OCI-LY1 (cell line): Measurements from ENCODE around the gene INSRR.

Experiments
- H2AFZ ChIP-seq: fragments of 200-600 bp; sonication (generic), shearing (Covaris generic); 2 replicates; pipeline ENCODE4 v1.6.0; 2014; ENCODE audit warnings: antibody characterized with exemption, mild to moderate bottlenecking, low read length
- H3F3A ChIP-seq: fragments of 200-600 bp; sonication (generic), shearing (Covaris generic); 2 replicates; pipeline ENCODE4 v1.6.0; 2014; ENCODE audit warnings: mild to moderate bottlenecking, antibody characterized with exemption, low read length, moderate library complexity; ENCODE audit not compliant: insufficient read depth
- H3K27ac ChIP-seq: fragments of 200-600 bp; sonication (generic); 2 replicates; pipeline ENCODE4 v1.5.1; 2014; ENCODE audit warnings: low read length, mixed run types, mild to moderate bottlenecking, low read depth; ENCODE audit not compliant: poor library complexity, severe bottlenecking
- H3K27me3 ChIP-seq: fragments of 200-600 bp; sonication (generic); 2 replicates; pipeline ENCODE4 v1.6.0; 2014; ENCODE audit warnings: antibody characterized with exemption, mild to moderate bottlenecking, low read length, moderate library complexity; ENCODE audit not compliant: insufficient read depth
- H3K36me3 ChIP-seq: fragments of 200-600 bp; sonication (generic); 2 replicates; pipeline ENCODE4 v1.6.1; 2014; ENCODE audit warnings: mild to moderate bottlenecking, antibody characterized with exemption, low read length, moderate library complexity, mixed read lengths; ENCODE audit not compliant: insufficient read depth
- H3K4me1 ChIP-seq: fragments of 200-600 bp; sonication (generic); 2 replicates; pipeline ENCODE4 v1.5.1; 2014; ENCODE audit warnings: mild to moderate bottlenecking, low read length, moderate library complexity; ENCODE audit not compliant: insufficient read depth, severe bottlenecking
- H3K4me2 ChIP-seq: fragments of 200-600 bp; sonication (generic), shearing (Covaris generic); 2 replicates; pipeline ENCODE4 v1.6.1; 2014; ENCODE audit warnings: low read length
- H3K4me3 ChIP-seq: fragments of 200-600 bp; sonication (generic); 2 replicates; pipeline ENCODE4 v1.5.1; 2014; ENCODE audit warnings: low read length, low read depth, mild to moderate bottlenecking, mixed read lengths; ENCODE audit not compliant: poor library complexity, severe bottlenecking
- H3K79me2 ChIP-seq: fragments of 200-600 bp; shearing (Covaris generic); 2 replicates; pipeline ENCODE4 v1.6.1; 2016; ENCODE audit warnings: mixed run types, low read length, mixed read lengths; ENCODE audit not compliant: insufficient read depth
- H3K9ac ChIP-seq: fragments of 200-600 bp; sonication (generic), shearing (Covaris generic); 2 replicates; pipeline ENCODE4 v1.6.1; 2014; ENCODE audit warnings: mild to moderate bottlenecking, low read length, mixed read lengths
- H3K9me2 ChIP-seq: fragments of 200-600 bp; sonication (generic), shearing (Covaris generic); 2 replicates; pipeline ENCODE4 v1.6.1; 2014; ENCODE audit warnings: low read depth, mild to moderate bottlenecking, low read length, mixed read lengths
- H3K9me3 ChIP-seq: fragments of 200-600 bp; shearing (Covaris generic); 2 replicates; pipeline ENCODE4 v1.6.1; 2014; ENCODE audit warnings: low read length, mixed read lengths
- H4K20me1 ChIP-seq: fragments of 200-600 bp; sonication (generic), shearing (Covaris generic); 2 replicates; pipeline ENCODE4 v1.6.0; 2016; ENCODE audit warnings: mild to moderate bottlenecking, low read length; ENCODE audit not compliant: insufficient read depth
- CTCF ChIP-seq: fragments of 200-600 bp; sonication (generic), shearing (Covaris generic); IDR thresholded peaks from 2 replicates; pipeline ENCODE4 v1.5.1; 2017; ENCODE audit warnings: mild to moderate bottlenecking, antibody characterized with exemption, low read length, moderate library complexity, mixed read lengths
- EZH2 ChIP-seq: fragments of 200-600 bp; sonication (generic), shearing (Covaris generic); IDR thresholded peaks from 2 replicates; pipeline ENCODE4 v1.8.0; 2017; ENCODE audit warnings: borderline replicate concordance, mixed run types, mild to moderate bottlenecking, antibody characterized with exemption, low read length, moderate library complexity, mixed read lengths

INSRR gene

GRCh38 chr1:156852418-156852874 is 6.5 kb downstream of the INSRR start:
- no peak overlapping the region for H3K4me2 ChIP-seq
- H3K9ac ChIP-seq = no peak overlapping the region
- H3K27me3 ChIP-seq = peaks cover 14% of the 10 kb centered on the region; the same call in 1 of the 2 replicates
- H3F3A ChIP-seq = no peaks in the 10 kb centered on the region
- no peak for TF ChIP-seq EZH2
- no peak for TF ChIP-seq CTCF
- H4K20me1 ChIP-seq = no peaks in the 10 kb centered on the region
- H3K4me1 ChIP-seq = no peaks in the 10 kb centered on the region
- H3K4me3 ChIP-seq = no peak overlapping the region
- H3K9me3 ChIP-seq = no peaks in the 10 kb centered on the region
- no peaks in the 10 kb centered on the region for H3K36me3 ChIP-seq
- H3K79me2 ChIP-seq = no peaks in the 10 kb centered on the region
- H3K9me2 ChIP-seq = no peaks in the 10 kb centered on the region
- no peak overlapping the region for H2AFZ ChIP-seq
- H3K27ac ChIP-seq = no peak overlapping the region

DNA sequence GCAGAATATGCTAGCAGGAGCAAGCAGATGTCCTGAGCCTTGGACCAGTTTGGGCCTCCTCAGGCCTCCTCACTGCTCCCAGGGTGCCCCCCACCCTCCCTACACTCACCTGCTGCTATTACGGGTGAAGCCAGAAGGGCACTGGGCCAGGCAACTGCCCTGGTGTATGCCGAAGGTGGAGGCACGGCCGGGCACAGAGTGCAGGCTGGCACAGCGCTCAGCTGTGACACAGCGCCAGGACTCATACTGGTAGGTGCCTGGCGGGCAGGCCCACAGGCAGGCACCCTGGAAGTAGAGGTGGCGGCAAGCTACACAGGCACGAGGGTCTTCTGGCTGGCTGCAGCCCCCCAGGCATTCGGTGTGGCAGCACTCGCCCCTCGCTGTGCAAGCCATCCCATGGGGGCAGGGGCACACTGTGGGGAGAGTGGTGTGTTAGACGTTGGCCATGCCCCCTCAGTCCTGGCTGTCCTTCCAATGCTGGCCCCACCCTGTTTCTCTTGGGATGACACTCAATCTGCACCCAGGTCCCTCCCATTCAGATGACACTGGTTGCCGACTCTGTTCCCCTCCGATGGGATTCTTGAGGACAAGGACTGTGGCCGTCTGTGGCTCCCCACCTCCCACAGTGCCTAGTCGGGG is 7.0 kb downstream of the INSRR start:
- H3K27ac ChIP-seq = no peak overlapping the region
- no peaks in the 10 kb centered on the region for H3K9me3 ChIP-seq
- no peaks in the 10 kb centered on the region for H3K36me3 ChIP-seq
- no peak overlapping the region for H3K4me3 ChIP-seq
- H3K4me1 ChIP-seq = no peaks in the 10 kb centered on the region
- H3K9ac ChIP-seq = no peak overlapping the region
- H2AFZ ChIP-seq = no peak overlapping the region
- no peak for TF ChIP-seq EZH2
- no peak for TF ChIP-seq CTCF
- H3K27me3 ChIP-seq = peaks cover 14% of the 10 kb centered on the region; the same call in 1 of the 2 replicates
- H3K4me2 ChIP-seq = no peak overlapping the region
- H4K20me1 ChIP-seq = no peaks in the 10 kb centered on the region
- H3K9me2 ChIP-seq = no peaks in the 10 kb centered on the region
- no peaks in the 10 kb centered on the region for H3K79me2 ChIP-seq
- no peaks in the 10 kb centered on the region for H3F3A ChIP-seq

- Histone ChIP-seq H2AFZ (no peak overlapping the region), H3K4me3 (no peak overlapping the region), H3K27ac (no peak overlapping the region), H3K4me1 (no peaks in the 10 kb centered on the region), H4K20me1 (no peaks in the 10 kb centered on the region), H3K9me3 (no peaks in the 10 kb centered on the region), H3K36me3 (no peaks in the 10 kb centered on the region), H3K79me2 (no peaks in the 10 kb centered on the region), H3F3A (no peaks in the 10 kb centered on the region), H3K9me2 (no peaks in the 10 kb centered on the region), H3K27me3 (peaks cover 14% of the 10 kb centered on the region; the same call in 1 of the 2 replicates), H3K4me2 (no peak overlapping the region), H3K9ac (no peak overlapping the region)
- no peak for TF ChIP-seq EZH2
- no peak for TF ChIP-seq CTCF
Observed at GRCh38 chr1:156849151-156849496, 9.8 kb downstream of the INSRR start.
